K562 (cell line): ENCODE results near the gene NEU1. TPM values are rescaled to one million over a fixed set of nuclear protein-coding genes. Genes with fewer than 3 reads are reported as not detected.
A peak's percentile ranks its signal among the peaks of the same experiment; 100 is the strongest.
"Not testable (repeated sequence)": the region's sequence is repeated elsewhere in the genome, so short reads cannot be mapped to it uniquely, and the experiment has no call there.

ENCODE experiments used
- ATAC-seq: fragments of 200-7000 bp; cut with Tn5 transposase; 3 replicates; pipeline ENCODE4 v1.9.1; 2020; ENCODE audit warnings: moderate library complexity
- BruUV-seq: library from RNA; stranded (reverse); fragments of 400-500 nt; replicated peaks from 2 replicates; lab custom pipeline; 2021; lab: Mats Ljungman, UMichigan
- CTCF ChIA-PET: fragments of 300-600 bp; formaldehyde crosslinking; extraction: SDS; loops from one replicate; lab custom pipeline; 2021; ENCODE audit warnings: low intra/inter-chr PET ratio; lab: Yijun Ruan, JAX
- POLR2A ChIA-PET: fragments of 300-600, 350-650 bp; sonication (Branson Sonifier 250); formaldehyde crosslinking; extraction: SDS; loops from one replicate; lab custom pipeline; 2021; ENCODE audit warnings: antibody characterized with exemption, inconsistent platforms; lab: Yijun Ruan, JAX
- DNase-seq, 4 experiments: peaks; one replicate each; pipeline versions ENCODE4 v3.0.0 to v3.0.0-alpha.2; 2011 to 2018; ENCODE audit warnings: low spot score in 3 of 4, mixed read lengths in 3 of 4; ENCODE audit errors: extremely low read depth in 1 of 4
- FAIRE-seq: peaks from 2 replicates; lab custom pipeline; 2011; peaks lifted over from hg19 to GRCh38; lab: Jason Lieb, UNC
- H2AFZ ChIP-seq: 2 replicates; pipeline ENCODE4 v1.6.0; 2011; ENCODE audit warnings: low read depth, low read length, control low read depth, inconsistent platforms
- H3K27ac ChIP-seq: fragments of 200-600 bp; 3 replicates; pipeline ENCODE4 v1.8.0; 2011; ENCODE audit warnings: low read depth, mild to moderate bottlenecking, control low read depth, inconsistent platforms, low read length, moderate library complexity, mixed read lengths; ENCODE audit errors: extremely low read depth
- H3K27me3 ChIP-seq, 2 experiments: fragments of 300-600 bp in 1 of 2; 2 replicates in 1 of 2; 3 replicates in 1 of 2; pipeline versions ENCODE4 v1.6.0 to v1.8.0; 2011; ENCODE audit warnings: inconsistent platforms in 2 of 2, low read length in 2 of 2, mild to moderate bottlenecking in 1 of 2, mixed read lengths in 1 of 2, moderate library complexity in 1 of 2; ENCODE audit not compliant: control insufficient read depth in 2 of 2, insufficient read depth in 2 of 2
- H3K36me3 ChIP-seq: fragments of 300-600 bp; 3 replicates; pipeline ENCODE4 v1.8.0; 2011; ENCODE audit warnings: mild to moderate bottlenecking, low read length, inconsistent platforms; ENCODE audit not compliant: control insufficient read depth, insufficient read depth
- H3K4me1 ChIP-seq, 2 experiments: fragments of 200-600 bp in 1 of 2; replicated peaks in 1 of 2; 2 replicates in 1 of 2; 3 replicates in 1 of 2; pipeline versions ENCODE4 v1.5.1 to v1.8.0; 2011; ENCODE audit warnings: inconsistent platforms in 2 of 2, low read length in 2 of 2, mild to moderate bottlenecking in 1 of 2, mixed read lengths in 1 of 2, moderate library complexity in 1 of 2; ENCODE audit not compliant: control insufficient read depth in 2 of 2, insufficient read depth in 2 of 2
- H3K4me2 ChIP-seq: 2 replicates; pipeline ENCODE4 v1.6.1; 2011; ENCODE audit warnings: low read length, control low read depth, inconsistent platforms, mixed read lengths; ENCODE audit not compliant: insufficient read depth
- H3K4me3 ChIP-seq: fragments of 200-600 bp; sonication (generic), shearing (Covaris generic); 2 replicates; pipeline ENCODE4 v1.5.1; 2016; ENCODE audit warnings: control low read depth, inconsistent platforms
- H3K79me2 ChIP-seq: fragments of 200-600 bp; 3 replicates; pipeline ENCODE4 v1.8.0; 2011; ENCODE audit warnings: low read length, inconsistent platforms; ENCODE audit not compliant: control insufficient read depth, insufficient read depth
- H3K9ac ChIP-seq, 2 experiments: 2 replicates each; pipeline versions ENCODE4 v1.6.0 to v1.6.1; 2011; ENCODE audit warnings: low read depth in 2 of 2, low read length in 2 of 2, control low read depth in 1 of 2, inconsistent platforms in 1 of 2, mild to moderate bottlenecking in 1 of 2, mixed read lengths in 1 of 2; ENCODE audit not compliant: insufficient read depth in 1 of 2
- H3K9me1 ChIP-seq: one replicate; pipeline ENCODE4 v1.6.0; 2011; ENCODE audit warnings: inconsistent platforms, mild to moderate bottlenecking, low read length, moderate library complexity; ENCODE audit not compliant: control insufficient read depth, insufficient read depth
- H3K9me3 ChIP-seq: replicated peaks from 2 replicates; pipeline ENCODE4 v1.5.1; 2011; ENCODE audit warnings: low read depth, low read length, inconsistent platforms; ENCODE audit not compliant: control insufficient read depth, insufficient read depth
- H4K20me1 ChIP-seq: replicated peaks from 2 replicates; pipeline ENCODE4 v1.6.1; 2011; ENCODE audit warnings: low read length, inconsistent platforms, mixed read lengths; ENCODE audit not compliant: control insufficient read depth, insufficient read depth
- CAMTA2 ChIP-seq: fragments of 250-450 bp; sonication (Bioruptor Pico); conservative IDR thresholded peaks from 2 replicates; pipeline ENCODE4 v1.5.1; 2022
- CBX1 ChIP-seq: sonication (generic); IDR thresholded peaks from 2 replicates; pipeline ENCODE4 v1.6.1; 2016; ENCODE audit warnings: antibody characterized with exemption, low read depth, mild to moderate bottlenecking
- CTCF ChIP-seq, 3 experiments: IDR thresholded peaks in 2 of 3; conservative IDR thresholded peaks in 1 of 3; 2 replicates each; pipeline ENCODE4 v1.5.1; 2011 to 2012; ENCODE audit warnings: low read length in 3 of 3, mild to moderate bottlenecking in 3 of 3, control low read depth in 2 of 3, improper control_type of control experiment in 1 of 3, inconsistent platforms in 1 of 3, low read depth in 1 of 3, mixed read lengths in 1 of 3, moderate library complexity in 1 of 3; ENCODE audit not compliant: insufficient read depth in 2 of 3
- JUN ChIP-seq, 2 experiments: sonication (generic) in 1 of 2; formaldehyde crosslinking in 1 of 2; IDR thresholded peaks; 2 replicates each; pipeline versions ENCODE4 v1.6.1 to v1.8.0; 2012 to 2022; ENCODE audit warnings: borderline replicate concordance in 2 of 2, mild to moderate bottlenecking in 2 of 2, improper control_type of control experiment in 1 of 2, low read depth in 1 of 2, low read length in 1 of 2, missing genetic modification reagents in 1 of 2
- KDM1A ChIP-seq, 2 experiments: fragments of 450-650 bp; IDR thresholded peaks; 2 replicates each; pipeline ENCODE4 v1.6.1; 2016; ENCODE audit warnings: mild to moderate bottlenecking in 2 of 2
- KLF1 ChIP-seq: fragments of 450-650 bp; IDR thresholded peaks from 2 replicates; pipeline ENCODE4 v1.6.1; 2016; ENCODE audit warnings: missing genetic modification characterization, missing compliant biosample characterization
- ZBTB1 ChIP-seq: sonication (generic); formaldehyde crosslinking; IDR thresholded peaks from 2 replicates; pipeline ENCODE4 v1.8.1; 2023; ENCODE audit warnings: missing genetic modification reagents, low read depth, mild to moderate bottlenecking, borderline replicate concordance
- ZNF143 ChIP-seq: sonication (generic); formaldehyde crosslinking; IDR thresholded peaks from 2 replicates; pipeline ENCODE4 v1.9.0; 2022; ENCODE audit warnings: mild to moderate bottlenecking, missing genetic modification reagents
- WGBS: fragments of 100-300 bp; shearing (Covaris generic); methylation state at CpG from one replicate; pipeline ENCODE4 v1.1.6; 2016; ENCODE audit warnings: low coverage, mixed read lengths; ENCODE audit not compliant: insufficient coverage; ENCODE audit errors: missing lambda C conversion rate; 5-methylcytosine and 5-hydroxymethylcytosine counted together
- in situ Hi-C: fragments of 300-500 bp; cut with MboI; formaldehyde crosslinking; loops from 4 replicates; pipeline ENCODE4 v1.15.0; 2018; ENCODE audit warnings: inconsistent platforms, mixed read lengths
- intact Hi-C: fragments of 100-400 bp; cut with micrococcal nuclease; formaldehyde crosslinking; loops from 2 replicates; pipeline ENCODE4 v1.14.2; 2022
- polyA plus RNA-seq, 8 experiments: library from polyadenylated mRNA; depleted of rRNA in 4 of 8; stranded (reverse) in 5 of 8; unstranded in 3 of 8; fragments of >200 nt; fragmentation: Nextera tagmentation in 2 of 8; fragmentation: Illumina TruSeq in 1 of 8; extraction: Ambion mirVana in 2 of 8; extraction: Trizol in 1 of 8; gene quantifications; 2 replicates each; pipeline versions ENCODE4 v1.2.1 to v1.2.3, GENCODE V29; 2011 to 2014; ENCODE audit warnings: inconsistent platforms in 1 of 8, missing spikeins in 1 of 8
- total RNA-seq, 7 experiments: library from RNA; depleted of rRNA in 6 of 7; stranded (reverse); fragments of >200 nt in 6 of 7; fragmentation: Illumina TruSeq in 2 of 7; extraction: Trizol in 2 of 7; gene quantifications; 2 replicates each; pipeline versions ENCODE4 v1.2.1 to v1.2.3, GENCODE V29; 2011 to 2021; ENCODE audit warnings: low replicate concordance in 1 of 7
- TF ChIP-seq, protein P1 (sequence below): sonication (generic); formaldehyde crosslinking; IDR thresholded peaks from 2 replicates; pipeline ENCODE4 v1.8.1; 2023; ENCODE audit warnings: mild to moderate bottlenecking, missing genetic modification reagents
- TF ChIP-seq, protein P2 (sequence below): fragments of 450-650 bp; formaldehyde crosslinking; IDR thresholded peaks from 2 replicates; pipeline ENCODE4 v1.4.0; 2022; ENCODE audit warnings: missing genetic modification characterization
- TF ChIP-seq, protein P3 (sequence below): fragments of 450-650 bp; IDR thresholded peaks from 2 replicates; pipeline ENCODE4 v1.7.0; 2016; ENCODE audit warnings: borderline replicate concordance

NEU1 gene
- total and polyA plus RNA-seq, 9 of the 15 experiments (the other 6 are each of a cell fraction or from before 2014, with no cell fraction given) = 14.8 to 67.8 (median 51.0) TPM

GRCh38 chr6:31864818-31865204 is 2.2 kb upstream of the NEU1 start (continued):
- TF ChIP-seq, protein P1, sequence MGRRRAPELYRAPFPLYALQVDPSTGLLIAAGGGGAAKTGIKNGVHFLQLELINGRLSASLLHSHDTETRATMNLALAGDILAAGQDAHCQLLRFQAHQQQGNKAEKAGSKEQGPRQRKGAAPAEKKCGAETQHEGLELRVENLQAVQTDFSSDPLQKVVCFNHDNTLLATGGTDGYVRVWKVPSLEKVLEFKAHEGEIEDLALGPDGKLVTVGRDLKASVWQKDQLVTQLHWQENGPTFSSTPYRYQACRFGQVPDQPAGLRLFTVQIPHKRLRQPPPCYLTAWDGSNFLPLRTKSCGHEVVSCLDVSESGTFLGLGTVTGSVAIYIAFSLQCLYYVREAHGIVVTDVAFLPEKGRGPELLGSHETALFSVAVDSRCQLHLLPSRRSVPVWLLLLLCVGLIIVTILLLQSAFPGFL (CRISPR knock-in tag) = 0 out of 2 replicates have a peak, but pooled peaks have one; percentile 70
- TF ChIP-seq ZBTB1 (CRISPR knock-in tag) = peak; percentile 58; the same call in 1 of the 2 replicates

DNA sequence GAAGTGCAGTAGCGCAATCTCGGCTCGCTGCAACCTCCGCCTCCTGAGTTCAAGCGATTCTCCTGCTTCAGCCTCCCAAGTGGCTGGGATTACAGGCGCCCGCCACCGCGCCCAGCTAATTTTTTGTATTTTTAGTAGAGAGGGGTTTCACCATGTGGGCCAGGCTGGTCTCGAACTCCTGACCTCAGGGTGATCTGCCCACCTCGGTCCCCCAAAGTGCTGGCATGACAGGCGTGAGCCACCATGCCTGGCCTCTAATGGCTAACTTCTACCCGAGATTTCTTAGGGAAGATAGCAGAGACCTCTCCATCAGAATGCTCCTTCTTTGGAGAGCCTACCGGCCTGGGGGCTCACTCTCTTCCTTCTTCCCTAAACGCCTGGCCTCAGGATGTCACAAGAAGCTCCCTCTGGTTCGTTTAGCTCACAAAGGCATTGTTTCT is 1.5 kb upstream of the NEU1 start:
- WGBS = 26% methylated on average over 16 of the region's 16 CpGs
- Histone ChIP-seq H3K79me2 (peaks cover 24% of the 10 kb centered on the region), H3K4me3 (peak overlapping the region; percentile 62), H3K4me2 (peak overlapping the region; percentile 85), H2AFZ (peak overlapping the region; percentile 90), H3K36me3 (peaks cover 39% of the 10 kb centered on the region; the same call in 2 of the 3 replicates), H3K9ac (peak overlapping the region; percentile 63 to 87; a peak in 3 of 4 replicates), H3K4me1 (peaks cover 13 to 46% of the 10 kb centered on the region in 2 experiments; a peak in 4 of 5 replicates), H3K27ac (peak overlapping the region; percentile 73; the same call in 1 of the 3 replicates)
- H3K27me3 ChIP-seq; H3K9me3 ChIP-seq; DNase-seq; H4K20me1 ChIP-seq; BruUV-seq; intact Hi-C loops; H3K9me1 ChIP-seq; FAIRE-seq; ATAC-seq; TF ChIP-seq JUN (CRISPR knock-in tag; IDR thresholded peaks at IDR 0.05; ENCODE audit: borderline replicate concordance): not testable (repeated sequence)
- in situ Hi-C loops = loop anchor here (5.0 kb wide), 1 partner anchor 202 kb away; the partner anchor contains the start of genes C6orf47 and GPANK1
- ChIA-PET CTCF (interaction anchor here (0.6 to 1.4 kb wide), 6 partner anchors 24 to 183 kb away, joined by 3 to 5 read pairs (median 4); partner anchors contain the start of genes LY6G5C and VARS1), POLR2A (interaction anchor here (0.6 to 4.3 kb wide), 19 partner anchors 8 to 326 kb away, joined by 3 to 123 read pairs (median 5); partner anchors contain the start of genes BAG6, C6orf47, CSNK2B and GPANK1)
- TF ChIP-seq CTCF (IDR thresholded peaks at IDR 0.05 in 2 of 3, conservative IDR thresholded peaks at IDR 0.05 in 1 of 3; ENCODE audit: insufficient read depth in 2 of 3, low read depth in 1 of 3, low read length in 3 of 3) = 0 out of 6 replicates have a peak, but pooled peaks of 1 of the 3 experiments have one; percentile 3
- 0 out of 2 replicates have a peak, but pooled peaks have one; percentile 26 for TF ChIP-seq KLF1
- 0 out of 2 replicates have a peak, but pooled peaks have one; percentile 15 for TF ChIP-seq CBX1
- peak in 1 of 2 experiments; percentile 48; a peak in 2 of 4 replicates for TF ChIP-seq KDM1A (IDR thresholded peaks at IDR 0.05)
- TF ChIP-seq, protein P2, sequence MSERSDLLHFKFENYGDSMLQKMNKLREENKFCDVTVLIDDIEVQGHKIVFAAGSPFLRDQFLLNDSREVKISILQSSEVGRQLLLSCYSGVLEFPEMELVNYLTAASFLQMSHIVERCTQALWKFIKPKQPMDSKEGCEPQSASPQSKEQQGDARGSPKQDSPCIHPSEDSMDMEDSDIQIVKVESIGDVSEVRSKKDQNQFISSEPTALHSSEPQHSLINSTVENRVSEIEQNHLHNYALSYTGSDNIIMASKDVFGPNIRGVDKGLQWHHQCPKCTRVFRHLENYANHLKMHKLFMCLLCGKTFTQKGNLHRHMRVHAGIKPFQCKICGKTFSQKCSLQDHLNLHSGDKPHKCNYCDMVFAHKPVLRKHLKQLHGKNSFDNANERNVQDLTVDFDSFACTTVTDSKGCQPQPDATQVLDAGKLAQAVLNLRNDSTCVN (CRISPR knock-in tag) = peak; percentile 91; the same call in 1 of the 2 replicates
- TF ChIP-seq ZNF143 (CRISPR knock-in tag) = peak; percentile 59
- TF ChIP-seq, protein P3, sequence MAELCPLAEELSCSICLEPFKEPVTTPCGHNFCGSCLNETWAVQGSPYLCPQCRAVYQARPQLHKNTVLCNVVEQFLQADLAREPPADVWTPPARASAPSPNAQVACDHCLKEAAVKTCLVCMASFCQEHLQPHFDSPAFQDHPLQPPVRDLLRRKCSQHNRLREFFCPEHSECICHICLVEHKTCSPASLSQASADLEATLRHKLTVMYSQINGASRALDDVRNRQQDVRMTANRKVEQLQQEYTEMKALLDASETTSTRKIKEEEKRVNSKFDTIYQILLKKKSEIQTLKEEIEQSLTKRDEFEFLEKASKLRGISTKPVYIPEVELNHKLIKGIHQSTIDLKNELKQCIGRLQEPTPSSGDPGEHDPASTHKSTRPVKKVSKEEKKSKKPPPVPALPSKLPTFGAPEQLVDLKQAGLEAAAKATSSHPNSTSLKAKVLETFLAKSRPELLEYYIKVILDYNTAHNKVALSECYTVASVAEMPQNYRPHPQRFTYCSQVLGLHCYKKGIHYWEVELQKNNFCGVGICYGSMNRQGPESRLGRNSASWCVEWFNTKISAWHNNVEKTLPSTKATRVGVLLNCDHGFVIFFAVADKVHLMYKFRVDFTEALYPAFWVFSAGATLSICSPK = peak; percentile 84
- TF ChIP-seq JUN (IDR thresholded peaks at IDR 0.05; ENCODE audit: borderline replicate concordance, low read depth, low read length) = 0 out of 2 replicates have a peak, but pooled peaks have one; percentile 5
- 0 out of 2 replicates have a peak, but pooled peaks have one; percentile 29 for TF ChIP-seq CAMTA2 (CRISPR knock-in tag)
